Sigmoid colon (tissue), 7 donors: ENCODE data around the gene TRMT61A. TPM values are rescaled to one million over a fixed set of nuclear protein-coding genes. Genes with fewer than 3 reads are reported as not detected.
A peak's percentile ranks its signal among the peaks of the same experiment; 100 is the strongest.

Experiments
- DNase-seq: peaks from one replicate; pipeline ENCODE4 v3.0.0-alpha.2; 2019
- H3K27ac ChIP-seq, 4 donors: fragments of 200-600 bp; sonication (generic); one replicate each; pipeline ENCODE4 v1.5.1; 2016 to 2019; ENCODE audit warnings: mild to moderate bottlenecking in 1 of 4
- H3K27me3 ChIP-seq, 3 donors: fragments of 200-600 bp; sonication (generic); one replicate each; pipeline ENCODE4 v1.5.1; 2019; ENCODE audit warnings: mild to moderate bottlenecking in 1 of 3
- H3K36me3 ChIP-seq, 4 donors: fragments of 200-600 bp; sonication (generic); one replicate each; pipeline ENCODE4 v1.5.1; 2016 to 2019
- H3K4me1 ChIP-seq, 4 donors: fragments of 200-600 bp; sonication (generic); one replicate each; pipeline ENCODE4 v1.5.1; 2017 to 2019
- H3K4me3 ChIP-seq, 4 donors: fragments of 200-600 bp; sonication (generic); one replicate each; pipeline ENCODE4 v1.5.1; 2017 to 2019; ENCODE audit warnings: mild to moderate bottlenecking in 2 of 4, moderate library complexity in 1 of 4
- H3K9me3 ChIP-seq, 4 donors: fragments of 200-600 bp in 3 of 4; sonication (generic) in 3 of 4; one replicate each; pipeline versions ENCODE4 v1.5.1 to v1.6.1; 2013 to 2019
- CTCF ChIP-seq, 4 experiments: fragments of 450-650 bp in 3 of 4; fragments of 200-600 bp in 1 of 4; IDR thresholded peaks; one replicate each; pipeline ENCODE4 v1.5.1; 2016 to 2019; ENCODE audit warnings: antibody characterized with exemption in 4 of 4, mild to moderate bottlenecking in 3 of 4, moderate library complexity in 2 of 4
- EP300 ChIP-seq, 4 donors: sonication (generic); formaldehyde crosslinking; IDR thresholded peaks; one replicate each; pipeline ENCODE4 v1.6.1; 2017; ENCODE audit warnings: antibody characterized with exemption in 4 of 4
- POLR2A ChIP-seq, 2 donors: fragments of 450-650 bp; IDR thresholded peaks; one replicate each; pipeline ENCODE4 v1.6.1; 2016; ENCODE audit warnings: antibody characterized with exemption in 2 of 2, mild to moderate bottlenecking in 2 of 2, moderate library complexity in 2 of 2
- POLR2AphosphoS5 ChIP-seq, 4 donors: sonication (generic); formaldehyde crosslinking; IDR thresholded peaks; one replicate each; pipeline ENCODE4 v1.6.1; 2017; ENCODE audit warnings: antibody characterized with exemption in 4 of 4
- WGBS, 2 donors: extraction: QIAGEN DNeasy Blood & Tissue Kit; methylation state at CpG; one replicate each; pipeline ENCODE4 v1.1.7; 2013; 5-methylcytosine and 5-hydroxymethylcytosine counted together
- intact Hi-C: fragments of 100-400 bp; cut with DNase I; formaldehyde crosslinking; loops from one replicate; pipeline ENCODE4 v1.15.1; 2023
- polyA plus RNA-seq, 3 donors: library from polyadenylated mRNA; stranded (reverse); fragments of 200-250 nt; gene quantifications; one replicate each; pipeline ENCODE4 v1.2.3, GENCODE V29; 2013
- total RNA-seq, 4 donors: library from RNA; depleted of rRNA; stranded (reverse); fragments of >200 nt; gene quantifications; one replicate each; pipeline ENCODE4 v1.1.0, GENCODE V29; 2016
- donor health status: healthy with polysubstance abuse.
- donor health status: Bipolar disorder and iron deficiency.
- donor health status: healthy.

The TRMT61A gene
- total and polyA plus RNA-seq, 7 donors: 4.2 to 27.2 (median 20.2) TPM

GRCh38 chr14:103537175-103537990, 8.4 kb downstream of the TRMT61A start:
- H3K4me3 ChIP-seq: no peak overlapping the region
- H3K4me1 ChIP-seq: peaks cover 0 to 97% (median 91%) of the 10 kb centered on the region in 4 donors
- H3K9me3 ChIP-seq: no peaks in the 10 kb centered on the region
- no peaks in the 10 kb centered on the region for H3K27me3 ChIP-seq
- peaks cover 0 to 6% (median 0%) of the 10 kb centered on the region in 4 donors for H3K36me3 ChIP-seq
- intact Hi-C loops: no loop called here
- whole genome bisulfite sequencing, 2 donors: 69 to 74% methylated on average over 18 of the region's 18 CpGs
- peak; percentile 64 for DNase-seq
- H3K27ac ChIP-seq: peak overlapping the region; percentile 92 to 98 (median 94)
- TF ChIP-seq POLR2AphosphoS5 (IDR thresholded peaks at IDR 0.05) (no peak), POLR2A (IDR thresholded peaks at IDR 0.05) (no peak), CTCF (IDR thresholded peaks at IDR 0.05) (no peak), EP300 (IDR thresholded peaks at IDR 0.05) (no peak)

GRCh38 chr14:103538291-103539055, 9.5 kb downstream of the TRMT61A start:
- no peak for TF ChIP-seq POLR2A (IDR thresholded peaks at IDR 0.05)
- no peak for TF ChIP-seq EP300 (IDR thresholded peaks at IDR 0.05)
- no peak for TF ChIP-seq CTCF (IDR thresholded peaks at IDR 0.05)
- peak in 2 of 4 donors; percentile 16 to 37 for TF ChIP-seq POLR2AphosphoS5 (IDR thresholded peaks at IDR 0.05)
- no peaks in the 10 kb centered on the region for H3K27me3 ChIP-seq
- H3K27ac ChIP-seq: peak overlapping the region; percentile 92 to 98 (median 94)
- peaks cover 0 to 97% (median 91%) of the 10 kb centered on the region in 4 donors for H3K4me1 ChIP-seq
- no peak overlapping the region for H3K4me3 ChIP-seq
- peaks cover 0 to 6% (median 0%) of the 10 kb centered on the region in 4 donors for H3K36me3 ChIP-seq
- H3K9me3 ChIP-seq: no peaks in the 10 kb centered on the region
- WGBS, 2 donors: 35 to 60% methylated on average over 30 of the region's 30 CpGs
- peak; percentile 80 for DNase-seq
- intact Hi-C loops: no loop called here

- no peak overlapping the region for H3K4me3 ChIP-seq
- H3K27ac ChIP-seq: peak overlapping the region; percentile 92 to 98 (median 94)
- TF ChIP-seq CTCF (IDR thresholded peaks at IDR 0.05) (no peak), EP300 (IDR thresholded peaks at IDR 0.05) (no peak)
- no peak for DNase-seq
- H3K27me3 ChIP-seq: no peaks in the 10 kb centered on the region
- intact Hi-C loops: no loop called here
- WGBS, 2 donors: 71 to 76% methylated on average over 28 of the region's 28 CpGs
- peaks cover 0 to 6% (median 0%) of the 10 kb centered on the region in 4 donors for H3K36me3 ChIP-seq
- no peaks in the 10 kb centered on the region for H3K9me3 ChIP-seq
- H3K4me1 ChIP-seq: peaks cover 0 to 97% (median 91%) of the 10 kb centered on the region in 4 donors
These were observed 10.2 kb downstream of the TRMT61A start for GRCh38 chr14:103539056-103539825.

GRCh38 chr14:103540821-103541708, 12.1 kb downstream of the TRMT61A start:
- no peaks in the 10 kb centered on the region for H3K36me3 ChIP-seq
- intact Hi-C loops: no loop called here
- H3K27ac ChIP-seq: peak overlapping the region; percentile 92 to 98 (median 94)
- no peaks in the 10 kb centered on the region for H3K27me3 ChIP-seq
- WGBS, 2 donors: 41 to 61% methylated on average over 17 of the region's 17 CpGs
- no peaks in the 10 kb centered on the region for H3K9me3 ChIP-seq
- DNase-seq: peak; percentile 72
- H3K4me1 ChIP-seq: peaks cover 0 to 97% (median 90%) of the 10 kb centered on the region in 4 donors
- H3K4me3 ChIP-seq: no peak overlapping the region
- TF ChIP-seq POLR2AphosphoS5 (IDR thresholded peaks at IDR 0.05) (no peak), POLR2A (IDR thresholded peaks at IDR 0.05) (no peak), CTCF (IDR thresholded peaks at IDR 0.05) (no peak), EP300 (IDR thresholded peaks at IDR 0.05) (no peak)
